H9 (cell line): Measurements from ENCODE around the gene ABCA12. TPM values are rescaled to one million over a fixed set of nuclear protein-coding genes. Genes with fewer than 3 reads are reported as not detected.

Experiments
- DNase-seq: peaks from one replicate; pipeline ENCODE4 v3.0.0-alpha.2; 2017
- H2AFZ ChIP-seq: one replicate; pipeline ENCODE4 v1.6.1; 2013; ENCODE audit warnings: mild to moderate bottlenecking, low read length, control low read depth, moderate library complexity
- H2AK5ac ChIP-seq: 2 replicates; pipeline ENCODE4 v1.6.1; 2013; ENCODE audit warnings: low read length, control low read depth, mixed read lengths; ENCODE audit not compliant: insufficient read length
- H2BK120ac ChIP-seq: one replicate; pipeline ENCODE4 v1.6.1; 2013; ENCODE audit warnings: low read depth, mild to moderate bottlenecking, low read length, control low read depth, inconsistent platforms; ENCODE audit not compliant: poor library complexity, severe bottlenecking
- H2BK12ac ChIP-seq: 2 replicates; pipeline ENCODE4 v1.6.1; 2013; ENCODE audit warnings: low read length, control low read depth, mixed read lengths, low read depth; ENCODE audit not compliant: insufficient read length
- H2BK15ac ChIP-seq: 2 replicates; pipeline ENCODE4 v1.6.1; 2013; ENCODE audit warnings: low read depth, low read length, control low read depth
- H2BK20ac ChIP-seq: one replicate; pipeline ENCODE4 v1.6.1; 2013; ENCODE audit warnings: low read depth, mild to moderate bottlenecking, low read length, control low read depth, inconsistent platforms; ENCODE audit not compliant: poor library complexity, severe bottlenecking
- H2BK5ac ChIP-seq: 2 replicates; pipeline ENCODE4 v1.6.1; 2013; ENCODE audit warnings: low read length, control low read depth, mixed read lengths; ENCODE audit not compliant: insufficient read length
- H3K14ac ChIP-seq: 2 replicates; pipeline ENCODE4 v1.6.1; 2013; ENCODE audit warnings: low read length, control low read depth; ENCODE audit not compliant: insufficient read depth
- H3K18ac ChIP-seq: 2 replicates; pipeline ENCODE4 v1.6.1; 2013; ENCODE audit warnings: low read depth, mild to moderate bottlenecking, mixed read lengths, low read length, control low read depth; ENCODE audit not compliant: insufficient read length
- H3K23ac ChIP-seq: 2 replicates; pipeline ENCODE4 v1.6.1; 2013; ENCODE audit warnings: low read length, control low read depth, mixed read lengths, low read depth; ENCODE audit not compliant: insufficient read length
- H3K23me2 ChIP-seq: 2 replicates; pipeline ENCODE4 v1.6.1; 2013; ENCODE audit warnings: low read depth, mild to moderate bottlenecking, mixed read lengths, low read length, control low read depth; ENCODE audit not compliant: insufficient read length, poor library complexity, severe bottlenecking
- H3K27ac ChIP-seq: 2 replicates; pipeline ENCODE4 v1.5.1; 2013; ENCODE audit warnings: low read length, control low read depth, mixed read lengths, low read depth; ENCODE audit not compliant: insufficient read length
- H3K27me3 ChIP-seq: 2 replicates; pipeline ENCODE4 v1.6.1; 2013; ENCODE audit warnings: low read length, control low read depth, inconsistent platforms; ENCODE audit not compliant: insufficient read depth
- H3K4ac ChIP-seq: 2 replicates; pipeline ENCODE4 v1.6.1; 2013; ENCODE audit warnings: low read depth, mild to moderate bottlenecking, control low read depth, inconsistent platforms, low read length, moderate library complexity
- H3K4me1 ChIP-seq: 2 replicates; pipeline ENCODE4 v1.6.1; 2013; ENCODE audit warnings: low read length, control low read depth, inconsistent platforms; ENCODE audit not compliant: insufficient read depth
- H3K4me2 ChIP-seq: 2 replicates; pipeline ENCODE4 v1.6.1; 2013; ENCODE audit warnings: low read length, control low read depth, mixed read lengths; ENCODE audit not compliant: insufficient read length, insufficient read depth
- H3K56ac ChIP-seq: 2 replicates; pipeline ENCODE4 v1.6.1; 2013; ENCODE audit warnings: low read depth, mild to moderate bottlenecking, mixed read lengths, low read length, control low read depth; ENCODE audit not compliant: insufficient read length
- H3K79me1 ChIP-seq: 2 replicates; pipeline ENCODE4 v1.6.1; 2013; ENCODE audit warnings: low read depth, mild to moderate bottlenecking, moderate library complexity, low read length, control low read depth, inconsistent platforms; ENCODE audit not compliant: insufficient read depth, poor library complexity, severe bottlenecking
- H3K79me2 ChIP-seq: 2 replicates; pipeline ENCODE4 v1.6.1; 2013; ENCODE audit warnings: low read length, control low read depth, inconsistent platforms; ENCODE audit not compliant: insufficient read depth
- H3K9ac ChIP-seq: 2 replicates; pipeline ENCODE4 v1.6.1; 2013; ENCODE audit warnings: low read length, control low read depth, mixed read lengths; ENCODE audit not compliant: insufficient read length; ENCODE audit errors: extremely low read depth
- H3K9me3 ChIP-seq: one replicate; pipeline ENCODE4 v1.6.1; 2013; ENCODE audit warnings: low read depth, low read length, inconsistent platforms; ENCODE audit not compliant: control insufficient read depth
- H3T11ph ChIP-seq: one replicate; pipeline ENCODE4 v1.6.1; 2013; ENCODE audit warnings: mild to moderate bottlenecking, low read length, control low read depth, inconsistent platforms
- H4K20me1 ChIP-seq: one replicate; pipeline ENCODE4 v1.6.1; 2013; ENCODE audit not compliant: control insufficient read depth, insufficient read length, insufficient read depth
- H4K5ac ChIP-seq: 2 replicates; pipeline ENCODE4 v1.6.1; 2013; ENCODE audit warnings: low read depth, mild to moderate bottlenecking, mixed read lengths, low read length, control low read depth; ENCODE audit not compliant: insufficient read length
- H4K8ac ChIP-seq: replicated peaks from 2 replicates; pipeline ENCODE4 v1.6.1; 2013; ENCODE audit warnings: low read length, control low read depth, mixed read lengths, low read depth; ENCODE audit not compliant: insufficient read length
- H4K91ac ChIP-seq: 2 replicates; pipeline ENCODE4 v1.6.1; 2013; ENCODE audit warnings: low read depth, mild to moderate bottlenecking, moderate library complexity, mixed read lengths, low read length, control low read depth; ENCODE audit not compliant: insufficient read length
- H3K27ac Mint-ChIP-seq, 3 experiments: 2 replicates in 2 of 3; 3 replicates in 1 of 3; pipeline ENCODE4 v1.8.0; 2020 to 2021; ENCODE audit warnings: mixed read lengths in 3 of 3, mild to moderate bottlenecking in 1 of 3, moderate library complexity in 1 of 3
- H3K27me3 Mint-ChIP-seq: 2 replicates; pipeline ENCODE4 v1.8.0; 2021; ENCODE audit warnings: low read depth, mild to moderate bottlenecking, moderate library complexity, mixed read lengths
- H3K36me3 Mint-ChIP-seq, 3 experiments: 2 replicates in 2 of 3; 3 replicates in 1 of 3; pipeline ENCODE4 v1.8.0; 2020 to 2021; ENCODE audit warnings: low read depth in 3 of 3, mixed read lengths in 3 of 3; ENCODE audit not compliant: insufficient read depth in 1 of 3
- H3K4me1 Mint-ChIP-seq, 2 experiments: 2 replicates each; pipeline ENCODE4 v1.8.0; 2020; ENCODE audit warnings: mixed read lengths in 2 of 2
- H3K4me3 Mint-ChIP-seq, 2 experiments: 2 replicates in 1 of 2; 3 replicates in 1 of 2; pipeline ENCODE4 v1.8.0; 2020 to 2021; ENCODE audit warnings: mild to moderate bottlenecking in 2 of 2, mixed read lengths in 2 of 2, moderate library complexity in 1 of 2
- H3K9me3 Mint-ChIP-seq, 2 experiments: 2 replicates in 1 of 2; 3 replicates in 1 of 2; pipeline ENCODE4 v1.8.0; 2020; ENCODE audit warnings: mild to moderate bottlenecking in 2 of 2, mixed read lengths in 2 of 2, moderate library complexity in 1 of 2
- WGBS: extraction: QIAGEN DNeasy Blood & Tissue Kit; methylation state at CpG from one replicate; pipeline ENCODE4 v1.1.7; 2013; ENCODE audit warnings: missing lambda C conversion rate, low lambda C conversion rate, mixed read lengths; ENCODE audit not compliant: insufficient read length; ENCODE audit errors: extremely low coverage; 5-methylcytosine and 5-hydroxymethylcytosine counted together
- total RNA-seq: library from RNA; stranded (reverse); gene quantifications from 2 replicates; pipeline ENCODE4 v1.2.1, GENCODE V29; 2021
- TF ChIP-seq, protein P1 (sequence below): fragments of 200-600 bp; sonication (generic); conservative IDR thresholded peaks from 3 replicates; pipeline ENCODE4 v1.8.0; 2021; ENCODE audit warnings: antibody characterized with exemption, mild to moderate bottlenecking

The ABCA12 gene
- total RNA-seq, 1 experiment from 2014 or later, result not detected

GRCh38 chr2:215137741-215138340, 585 bp downstream of the ABCA12 start:
- H2AK5ac ChIP-seq, result no peak overlapping the region
- H2BK15ac ChIP-seq, result no peak overlapping the region
- no peaks in the 10 kb centered on the region for H3K79me1 ChIP-seq
- 0 out of 7 replicates have a peak overlapping the region, but pooled peaks of 1 of the 3 experiments have one; percentile 26 for H3K27ac Mint-ChIP-seq
- no peak overlapping the region for H4K91ac ChIP-seq
- no peaks in the 10 kb centered on the region for H3K27me3 ChIP-seq
- H4K5ac ChIP-seq, result no peak overlapping the region
- no peaks in the 10 kb centered on the region; a peak in 1 of 4 replicates for H3K4me1 Mint-ChIP-seq
- DNase-seq, result no peak
- H3K4me3 Mint-ChIP-seq, result no peak overlapping the region
- no peak overlapping the region for H2BK12ac ChIP-seq
- no peaks in the 10 kb centered on the region for H3K23me2 ChIP-seq
- no peak overlapping the region for H3K4me2 ChIP-seq
- H3K14ac ChIP-seq, result no peak overlapping the region
- H3K36me3 Mint-ChIP-seq, result no peaks in the 10 kb centered on the region
- H3K9me3 ChIP-seq, result no peaks in the 10 kb centered on the region
- no peaks in the 10 kb centered on the region for H4K20me1 ChIP-seq
- no peak overlapping the region for H3K56ac ChIP-seq
- TF ChIP-seq, protein P1, sequence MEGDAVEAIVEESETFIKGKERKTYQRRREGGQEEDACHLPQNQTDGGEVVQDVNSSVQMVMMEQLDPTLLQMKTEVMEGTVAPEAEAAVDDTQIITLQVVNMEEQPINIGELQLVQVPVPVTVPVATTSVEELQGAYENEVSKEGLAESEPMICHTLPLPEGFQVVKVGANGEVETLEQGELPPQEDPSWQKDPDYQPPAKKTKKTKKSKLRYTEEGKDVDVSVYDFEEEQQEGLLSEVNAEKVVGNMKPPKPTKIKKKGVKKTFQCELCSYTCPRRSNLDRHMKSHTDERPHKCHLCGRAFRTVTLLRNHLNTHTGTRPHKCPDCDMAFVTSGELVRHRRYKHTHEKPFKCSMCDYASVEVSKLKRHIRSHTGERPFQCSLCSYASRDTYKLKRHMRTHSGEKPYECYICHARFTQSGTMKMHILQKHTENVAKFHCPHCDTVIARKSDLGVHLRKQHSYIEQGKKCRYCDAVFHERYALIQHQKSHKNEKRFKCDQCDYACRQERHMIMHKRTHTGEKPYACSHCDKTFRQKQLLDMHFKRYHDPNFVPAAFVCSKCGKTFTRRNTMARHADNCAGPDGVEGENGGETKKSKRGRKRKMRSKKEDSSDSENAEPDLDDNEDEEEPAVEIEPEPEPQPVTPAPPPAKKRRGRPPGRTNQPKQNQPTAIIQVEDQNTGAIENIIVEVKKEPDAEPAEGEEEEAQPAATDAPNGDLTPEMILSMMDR, result no peak
- H3K4me1 ChIP-seq, result no peaks in the 10 kb centered on the region
- no peaks in the 10 kb centered on the region for H3K9me3 Mint-ChIP-seq
- H2AFZ ChIP-seq, result no peak overlapping the region
- no peaks in the 10 kb centered on the region; the same call in 1 of the 2 replicates for H3K27me3 Mint-ChIP-seq
- no peak overlapping the region for H3K18ac ChIP-seq
- H3K23ac ChIP-seq, result no peak overlapping the region
- H3K79me2 ChIP-seq, result no peaks in the 10 kb centered on the region
- no peak overlapping the region for H3K9ac ChIP-seq
- H2BK120ac ChIP-seq, result no peak overlapping the region
- H3T11ph ChIP-seq, result no peak overlapping the region
- H2BK20ac ChIP-seq, result no peak overlapping the region
- WGBS, result no CpG with 5 or more reads among the region's 6 CpGs
- no peak overlapping the region for H3K27ac ChIP-seq
- H3K4ac ChIP-seq, result no peak overlapping the region
- H4K8ac ChIP-seq, result no peak overlapping the region
- no peak overlapping the region for H2BK5ac ChIP-seq
